GM19099 (cell line): ENCODE data around the gene EFNB2.

Source experiments
- POLR2A ChIP-seq: IDR thresholded peaks from 3 replicates; pipeline ENCODE4 v1.6.1; 2011; ENCODE audit warnings: low read depth; ENCODE audit not compliant: insufficient read length; ENCODE audit errors: extremely low read depth

Gene EFNB2, protein sequence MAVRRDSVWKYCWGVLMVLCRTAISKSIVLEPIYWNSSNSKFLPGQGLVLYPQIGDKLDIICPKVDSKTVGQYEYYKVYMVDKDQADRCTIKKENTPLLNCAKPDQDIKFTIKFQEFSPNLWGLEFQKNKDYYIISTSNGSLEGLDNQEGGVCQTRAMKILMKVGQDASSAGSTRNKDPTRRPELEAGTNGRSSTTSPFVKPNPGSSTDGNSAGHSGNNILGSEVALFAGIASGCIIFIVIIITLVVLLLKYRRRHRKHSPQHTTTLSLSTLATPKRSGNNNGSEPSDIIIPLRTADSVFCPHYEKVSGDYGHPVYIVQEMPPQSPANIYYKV

DNA sequence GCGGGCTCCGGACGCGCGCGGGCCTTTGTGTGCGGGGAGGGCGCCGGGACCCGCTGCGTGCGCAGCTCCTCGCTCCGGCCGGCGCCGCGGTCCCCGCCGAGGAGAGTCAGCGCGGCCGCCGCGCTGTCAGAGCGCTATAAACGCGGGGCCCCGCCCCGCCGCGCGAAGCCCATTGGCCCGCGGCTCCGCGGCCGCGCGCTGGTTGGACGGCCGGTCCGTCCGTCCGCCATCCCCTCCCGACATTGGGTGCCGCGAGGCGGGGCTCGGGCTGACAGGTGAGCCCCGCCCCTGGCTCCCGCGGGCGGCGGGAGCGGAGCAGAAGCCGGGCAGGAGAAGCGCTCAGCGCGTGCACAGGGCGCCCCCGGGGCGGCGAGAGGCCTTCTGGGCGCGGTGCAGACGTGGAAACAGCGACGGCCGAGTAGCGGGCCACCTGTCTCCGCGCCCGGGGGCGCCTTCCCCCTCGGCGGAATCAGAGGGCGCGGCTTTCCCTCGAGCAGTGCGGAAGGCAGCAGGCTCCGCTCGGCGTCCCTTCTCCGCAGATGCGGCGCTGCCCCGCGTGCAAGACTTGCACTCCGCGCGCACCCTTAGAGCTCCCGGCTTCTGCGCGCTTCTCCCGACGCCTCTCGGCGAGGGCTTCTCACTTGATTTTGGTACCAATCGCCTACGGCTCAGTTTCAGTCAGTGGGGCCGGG lies at the start of gene EFNB2:
TSS of gene EFNB2 (minus strand) at position 111 of the 692 bp plus-strand sequence. CDS start 698 bp downstream, outside the sequence.
- peak; percentile 78 for TF ChIP-seq POLR2A

DNA sequence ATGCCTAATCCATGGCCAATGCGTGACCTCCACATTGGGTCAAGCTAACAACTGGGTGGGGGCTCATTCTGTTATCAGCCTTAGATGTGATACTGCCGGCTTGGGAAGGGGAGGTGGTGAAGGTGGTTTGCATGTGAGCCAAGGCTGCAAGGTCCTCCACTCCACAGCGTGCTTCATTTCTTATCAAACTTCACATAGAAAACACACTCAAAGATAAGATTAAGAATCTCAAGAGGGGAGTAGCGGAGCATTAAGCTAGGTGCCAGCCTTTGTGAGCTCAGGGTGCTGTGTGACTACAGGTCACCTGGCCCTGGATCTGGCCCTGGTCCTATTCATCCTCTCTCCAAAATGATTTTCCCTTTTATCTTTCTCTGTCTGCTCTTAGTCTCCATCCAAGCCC lies 45.8 kb upstream of the EFNB2 start:
- TF ChIP-seq POLR2A = no peak

DNA sequence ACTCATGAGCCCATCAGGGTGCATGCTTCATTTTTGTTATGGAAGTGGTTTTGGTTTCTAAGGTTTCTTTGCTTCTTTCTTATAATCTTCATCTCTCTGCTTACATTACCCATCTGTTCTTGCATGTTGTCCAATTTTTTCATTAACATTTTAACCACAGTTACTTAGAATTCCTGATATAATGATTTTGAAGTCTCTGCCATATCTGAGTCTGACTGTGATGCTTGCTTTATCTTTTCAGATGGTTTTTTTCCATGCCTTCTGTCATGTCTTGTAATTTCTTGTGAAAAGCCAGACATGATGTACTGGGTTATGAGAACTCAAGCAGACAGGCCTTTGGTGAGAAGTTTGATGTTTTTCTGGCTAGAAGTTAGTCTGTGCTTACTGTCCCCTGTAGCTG lies 40.4 kb upstream of the EFNB2 start:
- TF ChIP-seq POLR2A = no peak

DNA sequence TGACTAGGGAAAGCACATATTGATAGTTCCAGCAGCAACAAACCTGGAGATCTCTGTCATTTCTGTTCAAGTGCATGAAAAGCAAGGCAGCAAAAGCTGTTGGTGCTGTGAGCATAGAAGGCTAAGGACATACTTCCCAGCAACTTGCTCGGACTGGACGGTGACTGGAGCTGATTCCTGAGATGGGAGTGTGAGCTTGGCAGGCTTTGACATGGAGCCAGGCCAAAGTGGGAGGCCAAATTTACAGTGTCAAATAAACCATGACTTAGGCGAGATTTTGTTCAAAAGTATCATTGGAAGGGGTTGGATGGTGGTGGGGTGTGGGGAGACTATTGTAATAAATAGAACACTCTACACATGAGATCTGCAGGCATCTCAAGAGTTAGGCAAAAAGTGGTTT lies 38.4 kb upstream of the EFNB2 start:
- no peak for TF ChIP-seq POLR2A

DNA sequence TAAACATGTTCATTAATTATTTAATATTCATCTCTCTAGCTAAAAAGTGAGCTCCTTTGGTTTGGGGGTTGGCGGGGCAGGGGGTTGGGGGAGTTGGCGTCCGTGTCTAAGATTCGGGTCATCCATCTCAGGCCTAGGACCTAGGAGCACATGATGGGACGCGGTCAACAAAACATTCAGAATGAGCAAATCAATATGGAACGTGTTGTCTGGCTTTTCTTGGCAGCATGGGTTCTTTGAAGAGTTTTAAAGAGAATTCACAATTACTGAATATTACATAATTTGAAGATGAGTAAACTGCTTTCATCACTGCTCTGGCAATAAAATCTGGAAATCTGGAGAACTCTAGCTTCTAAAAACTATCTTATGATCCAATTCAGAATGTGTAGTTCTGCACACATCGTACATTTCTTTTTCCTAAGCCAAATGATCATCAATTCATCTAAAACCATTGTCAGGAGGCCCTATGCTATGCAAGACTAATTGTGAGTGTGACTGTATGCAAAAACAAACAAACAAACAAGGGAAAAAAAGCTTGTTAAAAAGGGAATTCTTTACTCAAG lies 37.9 kb upstream of the EFNB2 start:
- TF ChIP-seq POLR2A = no peak

DNA sequence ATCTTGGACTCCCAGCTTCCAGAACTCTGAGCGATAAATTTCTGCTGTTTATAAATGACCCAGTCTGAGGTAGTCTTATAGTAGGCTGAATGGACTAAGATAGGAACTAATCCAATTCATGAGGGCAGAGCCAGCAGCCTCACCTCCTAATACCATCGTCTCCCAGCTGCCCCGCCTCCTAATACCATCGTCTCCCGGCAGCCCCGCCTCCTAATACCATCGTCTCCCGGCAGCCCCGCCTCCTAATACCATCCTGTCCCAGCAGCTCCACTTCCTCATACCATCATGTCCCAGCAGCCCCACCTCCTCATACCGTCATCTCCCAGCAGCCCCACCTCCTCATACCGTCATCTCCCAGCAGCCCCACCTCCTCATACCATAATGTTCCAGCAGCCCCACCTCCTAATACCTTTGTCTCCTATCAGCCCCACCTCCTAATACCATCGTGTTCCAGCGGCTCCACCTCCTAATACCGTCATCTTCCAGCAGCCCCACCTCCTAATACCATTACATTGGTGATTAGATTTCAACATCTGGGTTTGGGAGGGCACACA lies 34.9 kb upstream of the EFNB2 start:
- no peak for TF ChIP-seq POLR2A

DNA sequence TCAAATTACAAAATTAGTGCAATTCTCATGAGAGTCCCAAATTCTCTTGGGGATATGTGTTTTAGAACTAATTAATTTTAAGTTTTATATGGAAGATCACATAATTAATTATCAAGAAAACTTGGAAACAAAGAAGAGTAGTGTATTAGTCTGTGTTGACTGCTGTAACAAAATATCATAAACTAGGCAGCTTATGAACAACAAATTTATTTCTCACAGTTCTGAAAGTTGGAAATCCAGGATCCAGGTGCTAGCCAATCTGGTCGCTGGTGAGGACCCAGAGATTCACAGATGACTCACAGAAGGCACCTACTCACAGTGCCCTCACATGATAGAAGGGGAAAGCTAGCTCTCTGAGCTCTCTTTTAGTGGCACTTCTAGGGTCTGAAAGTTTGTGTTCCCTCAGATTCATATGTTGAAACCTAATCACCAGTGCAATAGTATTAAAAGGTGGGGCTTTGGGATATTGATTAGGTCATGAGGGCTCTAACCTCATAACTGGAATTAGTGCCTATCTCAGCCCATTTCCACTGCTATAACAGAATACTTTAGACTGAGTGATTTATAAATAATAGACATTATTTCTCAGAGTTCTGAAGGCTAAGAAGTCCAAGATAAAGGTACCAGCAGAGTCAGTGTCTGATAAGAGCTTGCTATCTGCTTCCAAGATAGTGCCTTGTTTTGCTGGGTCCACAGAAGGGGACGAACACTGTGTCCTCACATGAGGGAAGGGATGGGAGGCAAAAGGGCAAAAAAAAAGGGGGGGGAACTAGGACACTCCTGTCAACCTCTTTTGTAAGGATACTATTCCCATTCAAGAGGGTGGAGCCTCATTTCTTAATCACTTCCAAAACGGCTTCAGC lies 34.0 kb upstream of the EFNB2 start:
- TF ChIP-seq POLR2A = no peak

DNA sequence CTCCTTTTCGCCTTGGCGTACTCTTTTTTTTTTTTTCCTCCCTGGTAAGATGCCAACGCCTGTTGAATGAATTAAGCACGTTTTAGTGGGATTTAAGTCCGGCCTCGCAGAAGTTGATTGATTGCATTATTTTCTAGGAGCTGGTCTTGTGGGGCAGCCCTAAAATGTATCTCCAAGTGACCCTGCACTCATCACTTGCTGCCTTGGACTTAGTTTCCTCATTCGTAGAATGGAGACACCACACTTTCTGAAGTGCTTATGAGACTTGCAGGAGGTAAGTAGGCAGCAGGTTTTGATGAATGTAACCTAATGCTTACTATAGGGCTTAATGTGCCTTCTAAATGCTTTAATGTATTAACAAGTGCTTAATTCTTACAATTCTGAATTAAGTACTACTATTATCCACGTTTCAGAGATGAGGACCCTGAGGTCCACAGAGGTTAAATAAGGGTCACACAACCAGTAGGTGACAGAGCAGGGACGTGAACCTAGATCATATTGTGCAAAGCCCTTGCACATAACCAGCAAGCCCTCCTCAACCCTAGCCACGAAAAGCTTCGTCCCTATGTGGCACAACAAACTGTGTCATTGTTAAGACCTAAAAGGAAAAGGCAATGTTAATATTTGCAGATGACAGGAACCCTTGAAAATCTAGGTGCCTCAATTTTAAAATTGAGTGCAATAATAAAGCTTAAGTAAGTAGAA lies 33.0 kb upstream of the EFNB2 start:
- no peak for TF ChIP-seq POLR2A

DNA sequence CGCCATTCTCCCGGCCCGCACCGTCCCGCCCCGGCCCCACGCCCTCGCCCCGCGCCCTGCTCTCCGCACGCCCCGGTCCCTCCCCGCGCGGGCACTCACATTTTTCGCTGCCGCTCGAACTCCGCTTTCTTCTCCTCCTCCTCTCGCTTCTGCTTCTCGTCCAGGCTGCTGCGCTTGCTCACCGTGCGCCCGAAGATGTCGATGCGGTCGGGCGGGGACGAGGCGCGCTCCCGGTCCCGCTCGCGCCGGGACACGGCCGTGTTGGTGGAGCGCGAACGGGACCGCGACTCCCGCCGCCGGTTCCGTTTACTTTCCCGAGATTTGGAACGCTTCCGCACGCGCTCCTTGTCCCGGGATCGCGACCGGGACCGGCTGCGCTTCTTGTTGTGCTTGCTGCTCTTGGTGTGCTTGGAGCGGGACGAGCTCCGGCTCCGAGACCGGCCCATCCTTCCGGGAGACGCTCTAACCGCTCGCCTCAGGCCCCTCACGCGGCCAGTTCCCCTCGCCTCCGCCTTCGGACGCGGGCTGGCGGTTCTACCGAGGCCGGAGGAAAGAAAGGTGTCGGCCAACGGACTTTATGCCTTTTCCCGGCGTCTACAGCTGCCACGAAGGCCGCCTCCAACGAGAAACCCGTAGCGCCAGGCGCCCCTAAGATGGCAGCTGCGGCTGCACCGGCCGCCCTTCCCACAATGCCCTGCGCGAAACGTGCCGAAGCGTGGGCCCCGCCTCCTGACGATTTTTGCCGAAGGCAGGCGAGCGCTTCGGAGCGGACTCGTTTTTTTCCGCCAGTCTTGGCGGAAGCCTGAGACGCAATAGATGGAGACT lies 32.2 kb upstream of the EFNB2 start, which contains the start of gene ARGLU1:
TSS of gene ARGLU1 (minus strand) at position 664 of the 825 bp plus-strand sequence. CDS start at position 446, 218 bp downstream.
- peak; percentile 95 for TF ChIP-seq POLR2A

DNA sequence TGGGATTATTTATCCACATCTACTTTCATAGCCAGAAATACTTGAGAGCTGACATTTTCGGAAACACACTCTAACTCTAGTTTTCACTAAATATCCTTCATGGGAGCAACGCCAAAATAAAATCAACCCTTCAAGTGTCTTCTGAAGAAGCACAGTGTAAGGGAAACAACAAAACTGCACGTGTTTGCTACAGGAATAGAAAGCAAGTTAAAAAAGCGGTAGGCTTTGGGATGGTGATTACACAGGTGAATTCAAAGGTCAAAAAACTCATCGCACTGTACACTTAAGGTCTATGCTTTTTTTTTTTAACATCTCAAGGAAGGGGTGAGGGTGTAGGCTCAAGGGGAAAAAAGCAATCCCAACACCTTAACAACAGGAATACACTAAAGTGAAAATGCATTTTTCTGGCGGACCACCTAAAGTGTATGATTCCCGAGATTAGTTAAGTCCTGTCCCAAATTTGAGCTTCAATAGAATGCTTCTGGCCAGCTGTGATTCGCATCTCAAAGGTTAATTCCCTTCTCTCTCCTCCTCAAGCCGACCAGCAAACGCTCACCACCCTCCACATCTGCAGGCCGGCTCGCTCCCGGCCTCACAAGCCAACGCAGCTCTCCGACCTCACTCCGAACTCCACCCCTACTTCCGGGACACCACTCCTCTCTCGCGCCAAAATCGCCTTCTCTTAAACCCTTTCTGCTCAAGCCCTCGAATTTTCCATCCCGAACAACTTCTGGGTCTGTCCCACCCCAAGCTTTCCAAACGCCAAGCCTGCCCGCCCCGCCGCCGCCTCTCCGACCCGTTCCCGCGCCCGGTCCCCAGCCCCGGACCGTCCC lies 31.4 kb upstream of the EFNB2 start:
- peak; percentile 30 for TF ChIP-seq POLR2A

DNA sequence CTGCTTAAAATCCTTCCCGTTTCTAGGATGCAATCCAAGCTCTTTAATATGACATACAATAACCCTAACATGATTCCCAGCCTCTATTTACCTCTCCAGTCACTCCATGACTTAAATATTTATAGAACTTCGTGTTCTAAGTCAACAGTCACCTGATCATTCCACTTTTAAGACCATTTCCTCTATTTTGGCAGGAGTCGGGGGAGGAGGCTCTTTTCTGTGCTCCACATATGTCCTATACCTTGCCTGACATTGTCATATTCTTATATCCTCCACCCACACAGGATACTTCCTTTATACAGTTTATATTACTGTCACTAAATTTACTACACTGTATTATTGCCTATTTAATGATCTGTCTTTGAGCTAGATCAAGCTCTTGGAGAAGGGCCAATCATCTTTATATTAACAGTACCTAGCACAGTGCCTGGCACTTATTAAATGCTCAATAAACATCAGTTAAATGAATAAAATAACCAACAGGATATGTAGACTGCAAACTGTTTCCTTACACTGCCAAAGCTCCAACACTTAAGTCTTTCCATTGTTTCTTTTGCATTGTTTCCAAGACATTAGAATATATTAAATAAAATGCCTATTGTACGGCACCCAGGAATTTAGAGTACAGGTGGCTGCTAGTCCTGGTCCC lies 29.8 kb upstream of the EFNB2 start:
- TF ChIP-seq POLR2A = no peak

DNA sequence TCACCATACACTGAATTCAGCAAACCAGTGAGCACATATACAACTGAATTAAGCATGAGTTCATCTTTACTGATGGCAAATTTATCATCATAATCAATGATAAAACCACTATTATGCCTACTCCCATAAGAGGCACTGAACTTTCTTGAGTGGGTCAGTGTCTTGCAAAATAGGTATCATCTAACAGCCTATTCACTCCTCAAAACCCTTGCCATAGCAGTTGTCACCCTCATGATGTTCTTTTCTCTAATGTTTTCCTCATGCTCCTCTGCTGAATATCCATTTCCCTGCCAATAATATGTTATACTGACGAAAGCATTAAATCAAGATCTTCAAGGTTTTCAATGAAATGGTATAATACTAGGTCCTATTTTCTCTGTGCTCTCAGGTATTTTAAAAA lies 26.8 kb upstream of the EFNB2 start:
- TF ChIP-seq POLR2A = no peak
